Measurements from ENCODE around the gene MYO7B.

Gene MYO7B

DNA sequence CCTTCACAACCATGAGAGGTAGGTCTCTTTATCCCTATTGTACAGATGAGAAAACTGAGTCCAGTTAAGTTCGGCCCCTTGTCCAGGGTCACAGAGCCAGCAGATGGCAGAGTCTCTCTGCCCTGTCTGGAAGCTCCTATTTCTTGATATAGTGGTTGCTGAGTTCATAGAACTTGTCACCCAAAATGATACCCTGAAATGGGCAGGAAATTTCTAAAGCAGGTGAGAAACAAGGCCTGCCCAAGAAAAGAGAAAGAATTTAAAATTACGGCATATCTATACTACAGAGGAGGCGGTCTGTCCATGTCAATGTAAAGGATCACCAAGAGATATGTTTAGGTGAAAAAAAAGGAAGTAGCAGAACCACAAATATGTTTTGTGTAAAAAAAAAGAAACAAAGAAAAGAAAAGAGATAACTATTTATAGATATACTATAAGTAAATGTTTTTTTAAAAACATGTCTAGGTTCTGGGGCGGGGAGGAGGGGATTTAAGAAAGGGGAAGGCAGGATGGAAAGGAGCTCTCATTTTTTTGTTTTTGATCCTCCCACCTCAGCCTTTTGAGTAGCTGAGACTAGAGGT lies 39.8 kb downstream of the MYO7B start:
- no peak for DNase-seq

DNA sequence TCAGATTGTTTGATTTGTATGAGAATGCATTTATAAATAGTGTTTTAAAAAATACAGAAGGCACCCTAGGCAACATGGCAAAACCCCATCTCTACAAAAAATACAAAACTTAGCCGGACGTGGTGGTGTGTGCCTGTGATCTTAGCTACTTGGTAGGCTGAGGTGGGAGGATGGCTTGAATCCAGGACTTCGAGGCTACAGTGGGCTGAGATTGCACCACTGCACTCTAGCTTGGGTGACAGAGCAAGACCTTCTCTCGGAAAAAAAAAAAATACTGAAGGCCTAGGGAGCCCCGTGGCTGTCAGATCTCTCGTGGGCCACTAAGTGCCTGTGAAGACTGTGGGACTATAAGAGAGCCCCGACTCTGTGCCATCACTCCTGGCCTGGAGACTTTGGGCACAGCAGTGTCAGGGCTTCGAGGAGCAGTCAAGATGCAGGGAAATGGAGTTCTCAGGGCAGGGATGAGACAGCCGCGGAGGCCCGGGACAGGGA lies 40.5 kb downstream of the MYO7B start:
- DNase-seq = no peak

DNA sequence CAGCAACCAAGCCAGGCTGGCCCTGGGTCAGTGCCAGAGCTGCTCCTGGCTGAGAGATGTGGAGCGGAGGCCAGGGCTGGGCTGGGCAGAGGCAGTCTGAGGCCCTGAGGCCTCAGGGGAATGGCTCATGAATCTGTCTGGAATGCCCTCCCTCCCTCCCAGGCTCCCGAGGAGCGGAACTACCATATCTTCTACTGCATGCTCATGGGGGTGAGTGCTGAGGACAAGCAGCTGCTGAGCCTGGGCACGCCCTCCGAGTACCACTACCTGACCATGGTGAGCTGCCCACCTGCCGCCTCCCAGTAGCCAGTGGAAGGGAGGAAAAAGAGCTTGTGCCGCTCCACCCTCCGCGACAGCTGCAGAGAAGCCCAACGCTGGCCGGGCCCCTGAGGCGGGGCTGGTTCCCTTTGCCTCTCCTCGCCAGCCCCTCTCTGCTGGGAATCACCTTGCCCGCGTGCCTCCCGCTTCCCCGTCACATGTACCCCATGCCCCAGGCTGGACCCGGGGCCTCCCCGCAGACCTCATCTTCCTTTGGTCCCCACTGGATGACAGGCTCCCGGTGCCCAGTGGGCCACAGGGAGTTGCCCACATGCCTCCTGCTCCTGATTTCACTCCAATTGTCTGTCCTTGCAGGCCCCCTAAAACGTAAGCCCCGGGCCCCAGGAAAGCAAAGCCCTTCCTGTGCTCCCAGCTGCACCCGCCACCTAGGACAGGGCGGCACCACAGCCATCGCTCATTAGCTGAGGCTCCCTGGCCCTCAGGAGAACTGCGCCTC lies 41.1 kb downstream of the MYO7B start:
- no peak for DNase-seq

DNA sequence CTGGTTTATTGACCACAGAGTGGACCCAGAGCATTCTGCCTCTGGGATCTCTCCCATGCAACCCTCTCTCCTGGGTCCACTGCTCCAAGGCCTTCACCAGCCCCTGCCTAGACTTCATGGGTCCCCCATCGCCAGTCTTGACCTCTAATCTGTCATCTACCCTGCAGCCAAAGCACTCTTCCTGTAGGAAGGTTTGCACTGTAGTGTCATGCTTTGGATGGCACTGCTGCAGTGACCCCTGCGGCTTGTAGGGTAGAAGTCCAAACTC lies 41.7 kb downstream of the MYO7B start:
- DNase-seq = no peak

DNA sequence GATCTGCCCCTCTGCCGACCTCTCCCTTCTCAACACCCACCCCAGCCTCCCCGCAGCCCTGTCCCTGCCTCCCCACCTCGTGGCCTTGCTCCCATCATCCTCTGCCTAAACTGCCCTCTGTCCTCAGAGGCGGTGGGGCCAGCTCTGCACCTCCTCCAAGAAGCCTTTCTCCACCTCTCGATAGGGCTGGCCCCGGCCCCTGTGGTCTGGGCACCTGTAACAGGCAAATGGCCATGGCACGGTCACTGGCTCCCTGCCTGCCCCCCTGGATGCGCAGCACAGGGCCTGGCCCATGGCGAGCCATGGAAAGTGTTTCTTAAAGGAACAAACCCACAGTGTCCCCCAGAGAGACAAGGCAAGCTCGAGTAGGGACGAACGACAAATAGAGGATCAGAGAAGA lies 42.0 kb downstream of the MYO7B start:
- DNase-seq = no peak

DNA sequence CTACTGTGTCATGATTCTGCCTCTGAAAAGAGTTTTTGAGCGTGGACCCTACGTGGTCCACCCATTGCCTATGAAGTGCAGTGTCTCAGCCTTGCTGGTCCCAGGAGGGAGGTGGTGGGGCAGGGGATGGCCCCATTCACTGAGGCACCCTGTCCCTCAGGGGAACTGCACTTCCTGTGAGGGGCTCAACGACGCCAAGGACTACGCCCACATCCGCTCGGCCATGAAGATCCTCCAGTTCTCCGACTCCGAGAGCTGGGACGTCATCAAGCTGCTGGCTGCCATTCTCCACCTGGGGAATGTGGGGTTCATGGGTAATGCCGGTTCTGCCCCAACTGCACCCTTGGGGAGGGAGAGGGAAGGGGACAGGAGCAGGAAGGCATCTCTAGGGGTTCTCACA lies 42.5 kb downstream of the MYO7B start:
- no peak for DNase-seq

DNA sequence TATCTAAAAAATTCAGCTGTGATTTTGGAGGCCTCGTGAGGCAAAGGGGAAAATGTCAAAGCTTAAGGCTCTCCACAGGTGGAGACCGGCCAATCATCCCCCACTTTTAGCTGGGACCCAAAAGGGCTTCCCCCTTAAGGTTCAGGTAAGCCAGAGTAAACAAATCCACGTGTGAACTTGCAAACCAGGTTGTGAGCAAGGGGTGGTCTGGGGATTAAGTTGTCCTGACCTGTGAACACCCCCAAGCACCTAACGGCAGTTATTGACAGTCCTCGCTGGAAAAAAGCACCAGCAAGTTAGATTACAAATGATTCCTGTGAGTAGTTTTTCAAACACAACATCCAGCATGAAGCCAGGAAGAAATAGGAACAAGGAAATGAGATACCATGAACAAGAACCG lies 42.9 kb downstream of the MYO7B start:
- DNase-seq = no peak

DNA sequence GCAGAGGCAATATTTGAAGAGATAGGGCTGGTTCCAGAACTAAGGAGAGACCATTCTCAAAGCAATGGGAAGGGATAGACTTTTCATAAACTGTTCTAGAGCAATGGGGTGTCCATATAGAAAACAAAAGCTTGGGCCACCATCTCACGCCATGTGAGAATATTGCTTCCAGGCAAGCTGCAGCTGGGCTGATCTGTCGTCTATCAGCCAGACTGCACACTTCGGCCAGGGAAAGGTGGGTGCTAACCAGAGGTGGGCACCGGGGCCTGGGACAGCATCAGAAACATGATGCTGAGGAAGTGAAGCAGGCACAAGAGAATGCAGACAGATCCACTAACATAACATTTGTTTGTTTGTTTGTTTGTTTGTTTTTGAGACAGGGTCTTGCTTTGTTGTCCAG lies 43.7 kb downstream of the MYO7B start:
- DNase-seq = no peak

DNA sequence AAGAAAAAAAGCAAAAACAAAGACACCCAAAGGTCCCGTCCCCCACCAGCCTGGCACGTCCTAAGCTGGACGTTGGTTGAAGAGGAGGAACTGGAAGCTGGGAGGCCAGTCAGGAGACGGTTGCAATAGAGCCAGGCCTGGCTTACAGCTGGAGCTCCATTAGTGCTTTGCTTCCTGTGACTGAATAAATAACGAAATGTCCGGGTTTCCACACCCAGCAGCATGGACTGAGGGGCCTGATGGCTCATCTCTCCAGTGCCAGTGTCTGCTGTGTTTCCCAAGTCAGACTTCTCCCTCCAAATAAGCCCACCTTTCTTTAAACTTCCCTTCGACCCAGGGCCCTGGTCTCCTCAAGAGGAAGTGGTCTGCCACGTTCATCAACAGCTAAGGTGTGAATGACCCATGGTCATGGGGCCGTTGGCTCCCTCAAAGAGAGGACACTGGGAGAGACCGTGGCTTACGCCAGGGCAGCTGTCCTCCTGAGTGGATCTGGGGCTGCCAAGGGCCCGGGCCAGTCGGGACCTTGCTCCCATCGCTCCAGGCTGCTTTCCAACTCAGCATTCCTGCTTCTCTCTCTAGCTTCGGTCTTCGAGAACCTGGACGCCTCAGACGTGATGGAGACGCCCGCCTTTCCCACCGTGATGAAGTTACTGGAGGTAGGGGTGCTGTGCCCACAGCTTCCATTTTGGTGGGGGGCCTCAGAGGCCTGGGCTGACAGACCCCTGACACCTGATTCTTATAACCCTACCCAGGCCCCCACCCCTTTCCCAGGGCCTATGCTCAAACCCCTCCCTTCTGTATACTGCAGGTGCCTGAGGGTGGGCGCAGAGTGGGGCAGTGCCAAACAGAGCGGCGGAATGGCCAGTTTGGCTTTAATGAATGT lies 44.9 kb downstream of the MYO7B start:
- no peak for DNase-seq

DNA sequence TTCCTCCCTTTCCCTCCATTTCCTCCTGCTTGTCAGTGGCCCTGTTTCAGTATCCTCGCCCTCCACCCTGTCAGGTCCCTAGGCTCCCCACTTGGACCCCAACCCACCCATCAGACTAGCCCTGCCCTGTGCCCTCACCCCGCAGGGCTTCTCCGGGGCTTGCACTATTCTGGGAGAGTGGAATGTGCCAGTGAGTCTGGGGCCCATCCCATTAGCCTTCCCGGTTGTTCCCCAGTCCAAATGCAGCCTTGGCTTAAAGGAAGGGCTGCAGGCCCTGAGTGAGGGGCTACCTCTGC lies 45.5 kb downstream of the MYO7B start:
- no peak for DNase-seq

DNA sequence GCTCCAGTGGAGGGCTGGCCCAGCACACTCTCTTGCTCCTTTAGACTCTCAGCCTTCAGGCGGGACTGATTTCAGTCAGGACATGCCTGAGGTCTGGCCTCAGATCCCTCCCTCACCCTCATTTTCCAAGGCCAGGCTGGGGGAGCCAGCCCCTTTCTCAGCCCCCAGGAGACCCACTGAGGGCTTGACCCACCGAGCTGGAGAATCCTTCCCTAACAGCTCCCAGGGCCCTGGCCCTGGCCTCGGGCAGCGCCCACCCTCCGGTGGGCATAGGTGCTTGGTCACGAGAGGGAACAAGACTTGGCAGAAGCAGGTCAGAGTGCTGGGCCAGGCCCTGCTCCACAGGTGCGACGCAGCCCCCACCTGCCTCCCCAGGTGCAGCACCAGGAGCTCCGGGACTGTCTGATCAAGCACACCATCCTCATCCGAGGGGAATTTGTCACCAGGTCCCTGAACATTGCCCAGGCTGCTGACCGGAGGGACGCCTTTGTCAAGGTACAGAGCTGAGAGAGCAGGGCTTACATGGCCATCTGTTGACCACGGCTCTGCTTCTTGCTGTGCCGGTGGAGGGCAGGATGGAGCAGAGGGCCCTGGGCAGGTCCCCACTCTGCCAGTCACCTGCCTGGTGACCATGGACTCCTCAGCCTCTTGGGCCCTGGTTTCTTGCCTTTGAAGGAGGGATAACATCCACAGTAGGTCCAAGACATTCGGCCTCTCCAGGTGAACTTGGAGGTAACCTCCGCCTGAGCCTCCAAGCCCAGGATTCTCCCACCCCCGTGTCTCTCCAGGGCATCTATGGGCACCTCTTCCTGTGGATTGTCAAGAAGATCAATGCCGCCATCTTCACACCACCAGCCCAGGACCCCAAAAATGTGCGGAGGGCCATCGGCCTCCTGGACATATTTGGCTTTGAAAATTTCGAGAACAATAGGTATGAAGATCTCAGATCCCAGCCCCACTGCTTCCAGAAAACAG lies 46.3 kb downstream of the MYO7B start:
- DNase-seq = no peak

DNA sequence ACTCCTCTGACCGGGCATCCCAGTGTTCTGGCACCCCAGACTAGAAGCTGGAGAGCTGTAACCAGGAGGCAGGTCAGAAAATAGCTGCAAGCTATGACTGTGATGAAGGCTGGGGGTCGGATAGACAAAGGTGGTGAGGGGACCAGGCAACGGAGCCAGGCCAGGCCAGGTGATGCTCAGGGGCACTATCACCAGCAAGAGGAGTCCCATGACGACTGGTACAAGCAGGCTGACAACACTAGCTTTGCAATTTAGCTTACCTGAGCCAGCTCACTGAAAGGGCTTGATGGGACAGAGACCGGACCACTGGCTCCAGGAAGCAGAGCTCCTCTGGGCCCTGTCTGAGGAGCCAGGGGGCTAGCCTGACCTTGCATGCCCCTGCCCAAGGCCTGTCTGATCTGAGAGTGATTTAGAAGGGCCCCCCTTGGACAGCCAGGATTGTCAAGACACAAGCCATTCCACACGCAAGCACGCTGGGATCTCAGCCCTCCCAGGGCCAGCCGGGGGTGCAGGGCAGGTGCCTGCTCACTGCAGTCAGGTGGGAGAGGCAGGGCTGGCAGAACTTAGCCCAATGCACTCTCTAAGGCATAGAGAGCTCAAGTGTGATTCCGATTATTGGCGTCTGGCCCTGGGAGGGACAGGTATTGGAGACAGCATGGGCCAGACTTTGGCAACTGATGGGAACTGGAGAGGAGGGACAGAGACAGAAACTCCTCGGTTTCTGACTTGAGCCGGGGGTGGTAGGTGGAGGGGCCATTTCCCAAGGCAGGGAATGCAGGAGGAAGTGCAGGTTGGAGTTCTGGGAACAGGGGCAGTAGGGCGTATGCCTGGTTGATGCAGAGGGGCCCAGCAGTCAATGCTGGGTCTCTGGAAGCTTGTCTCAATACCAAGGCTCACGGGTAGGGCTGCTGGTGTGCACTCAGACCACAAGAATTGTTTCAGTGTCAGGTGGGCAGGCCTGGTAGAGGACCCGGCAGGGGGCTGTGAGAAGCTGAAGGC lies 47.7 kb downstream of the MYO7B start:
- no peak for DNase-seq

DNA sequence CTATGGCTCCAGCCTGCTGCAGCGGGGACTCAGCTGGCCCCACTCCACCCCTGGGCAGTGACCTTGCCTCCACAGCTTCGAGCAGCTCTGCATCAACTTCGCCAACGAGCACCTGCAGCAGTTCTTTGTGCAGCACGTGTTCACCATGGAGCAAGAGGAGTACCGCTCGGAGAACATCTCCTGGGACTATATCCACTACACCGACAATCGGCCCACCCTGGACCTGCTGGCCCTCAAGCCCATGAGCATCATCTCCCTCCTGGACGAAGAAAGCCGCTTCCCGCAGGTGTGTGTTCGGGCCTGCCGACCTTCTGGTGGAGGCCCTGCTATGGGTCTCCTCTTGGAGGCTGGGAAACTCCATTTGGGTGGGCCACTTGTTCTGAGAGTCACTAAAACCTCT lies 48.6 kb downstream of the MYO7B start:
- no peak for DNase-seq

DNA sequence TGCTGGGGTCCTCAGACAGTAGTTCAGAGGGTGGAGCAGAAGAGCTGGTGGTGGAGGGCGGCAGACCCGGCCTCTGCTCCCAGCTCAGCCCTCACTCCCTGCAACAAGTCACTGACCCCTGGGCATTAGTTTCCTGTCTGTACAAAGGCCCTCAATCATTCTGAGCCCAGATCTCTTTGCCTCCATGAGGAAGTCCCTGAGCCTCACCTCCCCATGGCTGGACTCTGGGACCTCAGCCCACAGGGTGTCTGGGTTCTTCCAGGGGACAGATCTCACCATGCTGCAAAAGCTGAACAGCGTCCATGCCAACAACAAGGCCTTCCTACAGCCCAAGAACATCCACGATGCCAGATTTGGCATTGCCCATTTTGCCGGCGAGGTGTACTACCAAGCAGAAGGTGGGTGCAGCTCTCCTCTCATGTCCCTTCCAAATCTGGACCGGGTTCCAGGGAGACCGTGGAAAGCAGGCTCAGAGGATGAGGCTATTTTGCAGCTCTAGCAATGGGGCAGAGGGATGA lies 49.1 kb downstream of the MYO7B start:
- DNase-seq = no peak

DNA sequence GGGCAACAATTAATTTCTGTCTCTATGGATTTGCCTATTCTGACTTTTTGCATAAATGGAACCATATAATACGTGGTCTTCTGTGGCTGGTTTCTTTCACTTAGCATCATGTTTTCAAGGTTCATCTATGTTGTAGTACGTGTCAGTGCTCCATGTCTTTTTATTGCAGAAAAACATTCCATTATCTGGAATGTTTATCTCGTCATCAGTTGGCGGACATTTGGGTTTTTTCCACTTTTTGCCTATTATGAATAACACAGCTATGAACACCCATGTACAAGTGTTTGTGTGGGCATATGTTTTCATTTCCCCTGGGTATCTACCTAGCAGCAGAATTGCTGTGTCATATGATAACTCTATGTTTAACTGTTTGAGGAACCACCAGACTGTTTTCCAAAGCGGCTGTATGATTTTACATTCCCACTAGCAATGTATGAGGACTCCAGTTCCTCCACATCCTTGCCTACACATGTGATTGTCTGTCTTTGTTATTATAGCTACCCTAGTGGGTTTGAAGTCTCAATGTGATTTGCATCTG lies 49.9 kb downstream of the MYO7B start:
- no peak for DNase-seq

DNA sequence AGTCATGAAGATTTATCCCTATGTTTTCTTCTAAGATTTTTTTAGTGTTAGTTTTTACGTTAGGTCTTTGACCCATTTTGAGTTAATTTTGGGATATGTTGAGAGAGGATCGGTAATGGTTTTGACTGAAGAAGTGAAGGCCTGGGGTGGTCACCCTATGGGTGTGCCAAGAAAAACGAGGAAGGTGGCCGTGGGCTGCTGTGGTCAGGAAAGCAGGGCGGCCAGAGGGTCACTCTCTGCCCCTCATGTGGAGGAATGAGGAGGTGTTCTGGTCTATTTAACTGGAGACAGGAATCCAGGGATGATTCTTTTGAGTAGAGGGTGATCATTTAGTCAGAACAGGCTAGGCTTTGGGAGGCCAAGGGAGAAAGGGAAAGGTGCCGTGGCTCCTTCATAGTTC lies 50.7 kb downstream of the MYO7B start:
- DNase-seq = no peak

DNA sequence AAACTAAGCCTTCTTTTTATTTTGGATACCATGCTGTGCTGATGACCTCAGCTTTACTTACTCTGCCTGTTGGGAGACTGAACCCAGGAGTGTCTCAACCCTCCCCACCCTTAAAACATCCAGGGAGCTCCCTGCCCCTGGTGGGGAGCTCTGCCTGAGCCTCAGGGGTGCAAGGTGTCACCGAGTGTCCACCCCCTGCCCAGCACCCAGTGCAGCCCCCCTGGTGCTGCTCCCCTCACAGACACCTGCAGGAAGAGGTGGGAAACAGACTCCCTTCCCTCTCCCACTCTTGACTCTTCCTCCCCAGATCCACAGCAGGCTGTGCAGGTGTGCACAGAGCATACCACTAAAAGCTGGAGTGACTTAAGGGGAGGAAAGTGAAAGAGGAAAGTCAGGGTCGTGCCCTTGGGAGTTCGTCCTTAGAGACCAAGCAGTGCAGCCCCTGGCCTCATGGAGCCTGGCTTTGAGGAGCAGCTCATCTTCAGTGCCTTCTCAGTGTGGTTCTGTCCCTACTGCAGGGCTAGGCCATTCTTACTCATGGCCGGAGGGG lies 51.3 kb downstream of the MYO7B start:
- DNase-seq = no peak

DNA sequence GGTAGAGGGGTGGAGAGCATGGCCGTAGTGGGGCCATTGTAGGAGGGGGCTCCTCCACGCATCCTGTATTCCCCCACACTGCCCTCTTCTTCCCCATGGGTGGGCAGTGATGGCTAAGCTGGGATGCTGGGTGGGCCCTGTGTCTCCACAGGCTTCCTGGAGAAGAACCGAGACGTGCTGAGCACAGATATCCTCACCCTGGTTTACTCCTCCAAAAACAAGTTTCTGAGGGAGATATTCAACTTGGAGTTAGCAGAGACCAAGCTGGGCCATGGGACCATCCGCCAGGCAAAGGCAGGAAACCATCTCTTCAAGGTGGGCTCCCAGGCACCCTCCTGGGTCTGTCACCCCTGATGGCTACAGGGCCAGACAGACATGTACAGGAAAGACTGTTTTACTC lies 52.8 kb downstream of the MYO7B start:
- DNase-seq = no peak

DNA sequence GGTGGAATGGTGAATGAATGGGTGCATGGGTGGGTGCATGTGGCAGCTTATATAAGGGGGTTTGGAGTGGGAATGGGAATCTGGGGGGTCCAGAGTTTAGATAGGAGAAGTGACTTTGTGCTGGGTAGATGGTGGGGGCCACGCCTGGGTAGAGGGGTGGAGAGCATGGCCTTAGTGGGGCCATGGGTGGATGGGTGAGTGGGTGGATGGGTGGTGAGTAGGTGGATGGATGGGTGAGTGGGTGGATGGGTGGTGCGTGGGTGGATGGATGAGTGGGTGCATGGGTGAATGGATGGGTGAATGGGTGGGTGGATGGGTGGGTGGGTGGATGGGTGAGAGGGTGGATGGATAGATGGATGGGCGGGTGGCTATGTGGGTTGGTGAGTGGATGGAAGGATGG lies 53.9 kb downstream of the MYO7B start:
- DNase-seq = no peak

DNA sequence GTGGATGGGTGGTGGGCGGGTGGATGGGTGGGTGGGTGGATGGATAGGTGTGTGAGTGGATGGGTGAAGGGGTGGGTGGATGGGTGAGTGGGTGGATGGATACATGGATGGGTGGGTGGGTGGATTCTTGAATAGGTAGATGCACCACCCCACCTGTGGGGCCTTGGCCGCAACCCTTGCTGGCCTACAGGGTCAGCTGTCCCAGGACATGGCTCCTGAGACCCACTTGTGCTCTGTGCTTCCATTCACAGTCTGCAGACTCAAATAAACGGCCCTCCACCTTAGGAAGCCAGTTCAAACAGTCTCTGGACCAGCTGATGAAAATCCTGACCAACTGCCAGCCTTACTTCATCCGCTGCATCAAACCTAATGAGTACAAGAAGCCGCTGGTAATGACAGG lies 54.4 kb downstream of the MYO7B start:
- no peak for DNase-seq
